ENCODE results near the gene MCM5.

- TF ChIP-seq EZH2phosphoT487 (IDR thresholded peaks at IDR 0.05; ENCODE audit: borderline replicate concordance, low read length): no peak
- no peak for TF ChIP-seq CTCF (conservative IDR thresholded peaks at IDR 0.05; ENCODE audit: low read depth, low read length)
- no peak for TF ChIP-seq EZH2 (IDR thresholded peaks at IDR 0.05; ENCODE audit: low read length, unreplicated experiment)
Observed at GRCh38 chr22:35449829-35450689, 50.1 kb downstream of the MCM5 start.

All from PC-3 (cell line).